GM20000 (cell line): ENCODE data around the gene TUBG2.
"Not testable (repeated sequence)": the region's sequence is repeated elsewhere in the genome, so short reads cannot be mapped to it uniquely, and the experiment has no call there.

Source experiments
- DNase-seq: peaks from one replicate; pipeline ENCODE4 v3.0.0; 2012; ENCODE audit warnings: low spot score
- CTCF ChIP-seq: IDR thresholded peaks from 2 replicates; pipeline ENCODE4 v1.5.1; 2012; ENCODE audit warnings: mild to moderate bottlenecking, control low read depth; ENCODE audit errors: extremely low read depth, missing control alignments

The TUBG2 gene

GRCh38 chr17:42642336-42642735 is 16.7 kb upstream of the TUBG2 start:
- no peak for TF ChIP-seq CTCF
- DNase-seq, result no peak

GRCh38 chr17:42647778-42648177 is 11.3 kb upstream of the TUBG2 start:
- no peak for DNase-seq
- no peak for TF ChIP-seq CTCF

- DNase-seq, result no peak
- no peak for TF ChIP-seq CTCF
Measured at GRCh38 chr17:42651392-42651791, 7.7 kb upstream of the TUBG2 start.

GRCh38 chr17:42653179-42654124 is 5.6 kb upstream of the TUBG2 start:
- TF ChIP-seq CTCF, result no peak
- DNase-seq, result no peak

GRCh38 chr17:42655528-42655927 is 3.6 kb upstream of the TUBG2 start:
- DNase-seq, result no peak
- no peak for TF ChIP-seq CTCF

GRCh38 chr17:42657824-42658588 is 1.1 kb upstream of the TUBG2 start:
- no peak for DNase-seq
- no peak for TF ChIP-seq CTCF

GRCh38 chr17:42659932-42660274 is 819 bp downstream of the TUBG2 start:
- DNase-seq, result not testable (repeated sequence)
